ENCODE data around the gene ARHGEF4. TPM values are rescaled to one million over a fixed set of nuclear protein-coding genes. Genes with fewer than 3 reads are reported as not detected.
A peak's percentile ranks its signal among the peaks of the same experiment; 100 is the strongest.

The ARHGEF4 gene
- total and polyA plus RNA-seq, 2 experiments from 2014 or later, result 4.6 to 16.6 TPM

GRCh38 chr2:131005216-131005935 is 168.7 kb downstream of the ARHGEF4 start:
- Mint-ChIP-seq H3K27ac (no peak overlapping the region), H3K4me3 (no peak overlapping the region), H3K36me3 (ENCODE audit: low read depth) (no peaks in the 10 kb centered on the region), H3K27me3 (ENCODE audit: insufficient read depth, low read depth, poor library complexity) (peaks cover 2% of the 10 kb centered on the region), H3K4me1 (peaks cover 6% of the 10 kb centered on the region; the same call in 2 of the 3 replicates), H3K9me3 (no peaks in the 10 kb centered on the region)
- Histone ChIP-seq H3K36me3 (ENCODE audit: insufficient read depth) (no peaks in the 10 kb centered on the region), H3K9me2 (ENCODE audit: insufficient read depth) (no peaks in the 10 kb centered on the region), H4K20me1 (replicated peaks; ENCODE audit: insufficient read depth) (no peaks in the 10 kb centered on the region), H3K4me1 (ENCODE audit: insufficient read depth) (no peaks in the 10 kb centered on the region; the same call in 1 of the 2 replicates), H3F3A (replicated peaks; ENCODE audit: low read depth) (no peaks in the 10 kb centered on the region), H3K79me2 (replicated peaks; ENCODE audit: insufficient read depth) (no peaks in the 10 kb centered on the region), H3K4me3 (no peak overlapping the region), H3K27me3 (ENCODE audit: insufficient read depth) (no peaks in the 10 kb centered on the region), H2AFZ (no peak overlapping the region), H3K27ac (ENCODE audit: low read depth) (no peak overlapping the region), H3K4me2 (no peak overlapping the region)
- DNase-seq (ENCODE audit: low spot score), result no peak
- TF ChIP-seq, protein P1, sequence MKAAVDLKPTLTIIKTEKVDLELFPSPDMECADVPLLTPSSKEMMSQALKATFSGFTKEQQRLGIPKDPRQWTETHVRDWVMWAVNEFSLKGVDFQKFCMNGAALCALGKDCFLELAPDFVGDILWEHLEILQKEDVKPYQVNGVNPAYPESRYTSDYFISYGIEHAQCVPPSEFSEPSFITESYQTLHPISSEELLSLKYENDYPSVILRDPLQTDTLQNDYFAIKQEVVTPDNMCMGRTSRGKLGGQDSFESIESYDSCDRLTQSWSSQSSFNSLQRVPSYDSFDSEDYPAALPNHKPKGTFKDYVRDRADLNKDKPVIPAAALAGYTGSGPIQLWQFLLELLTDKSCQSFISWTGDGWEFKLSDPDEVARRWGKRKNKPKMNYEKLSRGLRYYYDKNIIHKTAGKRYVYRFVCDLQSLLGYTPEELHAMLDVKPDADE (IDR thresholded peaks at IDR 0.05), result no peak
- no peak for TF ChIP-seq POLR2AphosphoS5 (IDR thresholded peaks at IDR 0.05; ENCODE audit: low read depth)
- no peak for TF ChIP-seq STAT1 (IDR thresholded peaks at IDR 0.05; ENCODE audit: unreplicated experiment)
- no peak for TF ChIP-seq JUNB (IDR thresholded peaks at IDR 0.05; ENCODE audit: unreplicated experiment)
- TF ChIP-seq, protein P2, sequence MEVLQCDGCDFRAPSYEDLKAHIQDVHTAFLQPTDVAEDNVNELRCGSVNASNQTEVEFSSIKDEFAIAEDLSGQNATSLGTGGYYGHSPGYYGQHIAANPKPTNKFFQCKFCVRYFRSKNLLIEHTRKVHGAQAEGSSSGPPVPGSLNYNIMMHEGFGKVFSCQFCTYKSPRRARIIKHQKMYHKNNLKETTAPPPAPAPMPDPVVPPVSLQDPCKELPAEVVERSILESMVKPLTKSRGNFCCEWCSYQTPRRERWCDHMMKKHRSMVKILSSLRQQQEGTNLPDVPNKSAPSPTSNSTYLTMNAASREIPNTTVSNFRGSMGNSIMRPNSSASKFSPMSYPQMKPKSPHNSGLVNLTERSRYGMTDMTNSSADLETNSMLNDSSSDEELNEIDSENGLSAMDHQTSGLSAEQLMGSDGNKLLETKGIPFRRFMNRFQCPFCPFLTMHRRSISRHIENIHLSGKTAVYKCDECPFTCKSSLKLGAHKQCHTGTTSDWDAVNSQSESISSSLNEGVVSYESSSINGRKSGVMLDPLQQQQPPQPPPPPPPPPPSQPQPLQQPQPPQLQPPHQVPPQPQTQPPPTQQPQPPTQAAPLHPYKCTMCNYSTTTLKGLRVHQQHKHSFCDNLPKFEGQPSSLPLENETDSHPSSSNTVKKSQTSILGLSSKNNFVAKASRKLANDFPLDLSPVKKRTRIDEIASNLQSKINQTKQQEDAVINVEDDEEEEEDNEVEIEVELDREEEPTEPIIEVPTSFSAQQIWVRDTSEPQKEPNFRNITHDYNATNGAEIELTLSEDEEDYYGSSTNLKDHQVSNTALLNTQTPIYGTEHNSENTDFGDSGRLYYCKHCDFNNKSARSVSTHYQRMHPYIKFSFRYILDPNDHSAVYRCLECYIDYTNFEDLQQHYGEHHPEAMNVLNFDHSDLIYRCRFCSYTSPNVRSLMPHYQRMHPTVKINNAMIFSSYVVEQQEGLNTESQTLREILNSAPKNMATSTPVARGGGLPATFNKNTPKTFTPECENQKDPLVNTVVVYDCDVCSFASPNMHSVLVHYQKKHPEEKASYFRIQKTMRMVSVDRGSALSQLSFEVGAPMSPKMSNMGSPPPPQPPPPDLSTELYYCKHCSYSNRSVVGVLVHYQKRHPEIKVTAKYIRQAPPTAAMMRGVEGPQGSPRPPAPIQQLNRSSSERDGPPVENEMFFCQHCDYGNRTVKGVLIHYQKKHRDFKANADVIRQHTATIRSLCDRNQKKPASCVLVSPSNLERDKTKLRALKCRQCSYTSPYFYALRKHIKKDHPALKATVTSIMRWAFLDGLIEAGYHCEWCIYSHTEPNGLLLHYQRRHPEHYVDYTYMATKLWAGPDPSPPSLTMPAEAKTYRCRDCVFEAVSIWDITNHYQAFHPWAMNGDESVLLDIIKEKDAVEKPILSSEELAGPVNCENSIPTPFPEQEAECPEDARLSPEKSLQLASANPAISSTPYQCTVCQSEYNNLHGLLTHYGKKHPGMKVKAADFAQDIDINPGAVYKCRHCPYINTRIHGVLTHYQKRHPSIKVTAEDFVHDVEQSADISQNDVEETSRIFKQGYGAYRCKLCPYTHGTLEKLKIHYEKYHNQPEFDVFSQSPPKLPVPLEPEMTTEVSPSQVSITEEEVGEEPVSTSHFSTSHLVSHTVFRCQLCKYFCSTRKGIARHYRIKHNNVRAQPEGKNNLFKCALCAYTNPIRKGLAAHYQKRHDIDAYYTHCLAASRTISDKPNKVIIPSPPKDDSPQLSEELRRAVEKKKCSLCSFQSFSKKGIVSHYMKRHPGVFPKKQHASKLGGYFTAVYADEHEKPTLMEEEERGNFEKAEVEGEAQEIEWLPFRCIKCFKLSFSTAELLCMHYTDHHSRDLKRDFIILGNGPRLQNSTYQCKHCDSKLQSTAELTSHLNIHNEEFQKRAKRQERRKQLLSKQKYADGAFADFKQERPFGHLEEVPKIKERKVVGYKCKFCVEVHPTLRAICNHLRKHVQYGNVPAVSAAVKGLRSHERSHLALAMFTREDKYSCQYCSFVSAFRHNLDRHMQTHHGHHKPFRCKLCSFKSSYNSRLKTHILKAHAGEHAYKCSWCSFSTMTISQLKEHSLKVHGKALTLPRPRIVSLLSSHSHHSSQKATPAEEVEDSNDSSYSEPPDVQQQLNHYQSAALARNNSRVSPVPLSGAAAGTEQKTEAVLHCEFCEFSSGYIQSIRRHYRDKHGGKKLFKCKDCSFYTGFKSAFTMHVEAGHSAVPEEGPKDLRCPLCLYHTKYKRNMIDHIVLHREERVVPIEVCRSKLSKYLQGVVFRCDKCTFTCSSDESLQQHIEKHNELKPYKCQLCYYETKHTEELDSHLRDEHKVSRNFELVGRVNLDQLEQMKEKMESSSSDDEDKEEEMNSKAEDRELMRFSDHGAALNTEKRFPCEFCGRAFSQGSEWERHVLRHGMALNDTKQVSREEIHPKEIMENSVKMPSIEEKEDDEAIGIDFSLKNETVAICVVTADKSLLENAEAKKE (CRISPR knock-in tag; IDR thresholded peaks at IDR 0.05), result no peak
- no peak for TF ChIP-seq EZH2phosphoT487 (IDR thresholded peaks at IDR 0.05; ENCODE audit: unreplicated experiment)
- ATAC-seq, result peak; percentile 49

All from GM23338 (cell line).